Femur (tissue), 1 donor: Measurements from ENCODE around the gene BOLA2B.
"Not testable (repeated sequence)": the region's sequence is repeated elsewhere in the genome, so short reads cannot be mapped to it uniquely, and the experiment has no call there.

Experiments
- DNase-seq: peaks from one replicate; pipeline ENCODE4 v3.0.0-alpha.2; 2017

Gene BOLA2B

GRCh38 chr16:30193615-30194014 is at the start of gene BOLA2B, which contains the start of gene SLX1A:
Gene BOLA2B (minus strand): TSS chr16:30193666. CDS start chr16:30193595, 71 bp downstream.
Gene SLX1A (plus strand): TSS chr16:30193875. CDS start chr16:30194085, 210 bp downstream.
- DNase-seq, result not testable (repeated sequence)

- DNase-seq, result not testable (repeated sequence)
Measured at GRCh38 chr16:30217082-30217481, 23.6 kb upstream of the BOLA2B start.

- DNase-seq, result not testable (repeated sequence)
Measured at GRCh38 chr16:30211414-30211813, 17.9 kb upstream of the BOLA2B start.

- not testable (repeated sequence) for DNase-seq
Measured at GRCh38 chr16:30209032-30209431, 15.6 kb upstream of the BOLA2B start.

GRCh38 chr16:30207063-30207704 is 13.7 kb upstream of the BOLA2B start:
- not testable (repeated sequence) for DNase-seq

- not testable (repeated sequence) for DNase-seq
Measured at GRCh38 chr16:30206252-30206651, 12.8 kb upstream of the BOLA2B start.

- not testable (repeated sequence) for DNase-seq
Measured at GRCh38 chr16:30205541-30206236, 12.2 kb upstream of the BOLA2B start.

GRCh38 chr16:30199608-30200343 is 6.3 kb upstream of the BOLA2B start:
- DNase-seq, result not testable (repeated sequence)

- not testable (repeated sequence) for DNase-seq
Measured at GRCh38 chr16:30199049-30199448, 5.6 kb upstream of the BOLA2B start, which contains the start of gene SULT1A3. Gene SULT1A3 (plus strand): TSS chr16:30199255. CDS start chr16:30200729, 1,474 bp downstream.

- not testable (repeated sequence) for DNase-seq
Measured at GRCh38 chr16:30197001-30197400, 3.5 kb upstream of the BOLA2B start.

GRCh38 chr16:30194172-30194925 is 883 bp upstream of the BOLA2B start:
- DNase-seq, result not testable (repeated sequence)

- DNase-seq, result not testable (repeated sequence)
Measured at GRCh38 chr16:30193098-30193497, 368 bp downstream of the BOLA2B start.

- not testable (repeated sequence) for DNase-seq
Measured at GRCh38 chr16:30191158-30191557, 2.3 kb downstream of the BOLA2B start.

- DNase-seq, result no peak
Measured at GRCh38 chr16:30187971-30188561, 5.4 kb downstream of the BOLA2B start.

- DNase-seq, result no peak
Measured at GRCh38 chr16:30187556-30187865, 6.0 kb downstream of the BOLA2B start.

- peak; percentile 49 for DNase-seq
Measured at GRCh38 chr16:30186782-30187555, 6.5 kb downstream of the BOLA2B start.

GRCh38 chr16:30186444-30186781 is 7.1 kb downstream of the BOLA2B start:
- no peak for DNase-seq

- peak; percentile 67 for DNase-seq
Measured at GRCh38 chr16:30185683-30186421, 7.6 kb downstream of the BOLA2B start.

- DNase-seq, result no peak
Measured at GRCh38 chr16:30184891-30185682, 8.4 kb downstream of the BOLA2B start.
